Fibroblast of lung (primary cell): Measurements from ENCODE around the gene TGDS. TPM values are rescaled to one million over a fixed set of nuclear protein-coding genes. Genes with fewer than 3 reads are reported as not detected.
"Not testable (repeated sequence)": the region's sequence is repeated elsewhere in the genome, so short reads cannot be mapped to it uniquely, and the experiment has no call there.

ENCODE experiments used
- DNase-seq, 2 donors: peaks; one replicate each; pipeline versions ENCODE4 v3.0.0 to v3.0.0-alpha.2; 2010; ENCODE audit warnings: low read depth in 2 of 2
- H2AFZ ChIP-seq: 2 replicates; pipeline ENCODE4 v1.5.1; 2012; ENCODE audit warnings: low read length, control low read depth, inconsistent platforms
- H3K27ac ChIP-seq: 2 replicates; pipeline ENCODE4 v1.5.1; 2011; ENCODE audit warnings: low read length, control low read depth; ENCODE audit not compliant: insufficient read depth
- H3K27me3 ChIP-seq: 2 replicates; pipeline ENCODE4 v1.5.1; 2011; ENCODE audit warnings: mild to moderate bottlenecking, low read length; ENCODE audit not compliant: control insufficient read depth, insufficient read depth
- H3K36me3 ChIP-seq: 2 replicates; pipeline ENCODE4 v1.5.1; 2011; ENCODE audit warnings: low read length; ENCODE audit not compliant: control insufficient read depth, insufficient read depth
- H3K4me1 ChIP-seq: 2 replicates; pipeline ENCODE4 v1.5.1; 2011; ENCODE audit warnings: low read length; ENCODE audit not compliant: control insufficient read depth, insufficient read depth; ENCODE audit errors: extremely low read depth
- H3K4me2 ChIP-seq: 2 replicates; pipeline ENCODE4 v1.5.1; 2011; ENCODE audit warnings: low read length, control low read depth; ENCODE audit not compliant: insufficient read depth; ENCODE audit errors: extremely low read depth
- H3K4me3 ChIP-seq, 4 experiments: fragments of 200-600 bp in 1 of 4; sonication (generic) in 1 of 4; replicated peaks in 1 of 4; 2 replicates each; pipeline ENCODE4 v1.5.1; 2011 to 2016; ENCODE audit warnings: low read length in 4 of 4, low read depth in 3 of 4, mild to moderate bottlenecking in 3 of 4, control low read depth in 2 of 4, inconsistent platforms in 1 of 4, mixed read lengths in 1 of 4; ENCODE audit not compliant: insufficient read depth in 1 of 4; ENCODE audit errors: control extremely low read depth in 1 of 4
- H3K79me2 ChIP-seq: 2 replicates; pipeline ENCODE4 v1.5.1; 2012; ENCODE audit warnings: mild to moderate bottlenecking, low read length, inconsistent platforms; ENCODE audit not compliant: control insufficient read depth, insufficient read depth
- H3K9ac ChIP-seq: 2 replicates; pipeline ENCODE4 v1.5.1; 2011; ENCODE audit warnings: mild to moderate bottlenecking, low read length, control low read depth; ENCODE audit not compliant: insufficient read depth
- H3K9me3 ChIP-seq: 2 replicates; pipeline ENCODE4 v1.5.1; 2012; ENCODE audit warnings: low read depth, low read length; ENCODE audit not compliant: control insufficient read depth, insufficient read depth
- H4K20me1 ChIP-seq: 2 replicates; pipeline ENCODE4 v1.5.1; 2011; ENCODE audit warnings: low read length; ENCODE audit not compliant: control insufficient read depth, insufficient read depth; ENCODE audit errors: extremely low read depth
- EZH2 ChIP-seq: IDR thresholded peaks from 2 replicates; pipeline ENCODE4 v1.5.1; 2012; ENCODE audit warnings: low read length, control low read depth, mild to moderate bottlenecking; ENCODE audit errors: missing control alignments
- polyA minus RNA-seq: library from RNA; depleted of rRNA, polyadenylated mRNA; stranded (reverse); fragments of >200 nt; gene quantifications from 2 replicates; pipeline ENCODE4 v1.2.3, GENCODE V29; 2011; ENCODE audit warnings: low replicate concordance
- polyA plus RNA-seq, 2 donors: library from polyadenylated mRNA; depleted of rRNA in 1 of 2; stranded (reverse) in 1 of 2; unstranded in 1 of 2; fragments of >200 nt; gene quantifications; 2 replicates each; pipeline ENCODE4 v1.2.1, GENCODE V29; 2011 to 2012; ENCODE audit warnings: missing spikeins in 1 of 2
- total RNA-seq: library from RNA; depleted of rRNA; stranded (reverse); fragments of >200 nt; gene quantifications from 2 replicates; pipeline ENCODE4 v1.2.1, GENCODE V29; 2014
- TF ChIP-seq, protein P1 (sequence below), 2 donors: IDR thresholded peaks in 1 of 2; conservative IDR thresholded peaks in 1 of 2; 1 replicate in 1 of 2; 2 replicates in 1 of 2; pipeline ENCODE4 v1.5.1; 2011 to 2012; ENCODE audit warnings: low read length in 2 of 2, control low read depth in 1 of 2, inconsistent platforms in 1 of 2, low read depth in 1 of 2, mild to moderate bottlenecking in 1 of 2

Gene TGDS, protein sequence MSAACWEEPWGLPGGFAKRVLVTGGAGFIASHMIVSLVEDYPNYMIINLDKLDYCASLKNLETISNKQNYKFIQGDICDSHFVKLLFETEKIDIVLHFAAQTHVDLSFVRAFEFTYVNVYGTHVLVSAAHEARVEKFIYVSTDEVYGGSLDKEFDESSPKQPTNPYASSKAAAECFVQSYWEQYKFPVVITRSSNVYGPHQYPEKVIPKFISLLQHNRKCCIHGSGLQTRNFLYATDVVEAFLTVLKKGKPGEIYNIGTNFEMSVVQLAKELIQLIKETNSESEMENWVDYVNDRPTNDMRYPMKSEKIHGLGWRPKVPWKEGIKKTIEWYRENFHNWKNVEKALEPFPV
- total RNA-seq (10.3 and 13.4 TPM in 2 replicates), polyA plus RNA-seq (14.4 and 15.2 TPM in 2 replicates), polyA minus RNA-seq (1.8 TPM in 1 of 2 replicates, not detected in the other)
- polyA plus RNA-seq (2012), result 7.0 and 7.2 TPM in 2 replicates

- H3K36me3 ChIP-seq, result no peaks in the 10 kb centered on the region
These were observed at the start of gene TGDS for GRCh38 chr13:94595950-94596574. TSS of gene TGDS (minus strand) at chr13:94596152. CDS start at chr13:94596136, 16 bp downstream.

GRCh38 chr13:94641409-94641941 is 45.5 kb upstream of the TGDS start:
- DNase-seq, result peak; percentile 76 to 89
- H3K27ac ChIP-seq, result peak overlapping the region; percentile 63
- no peaks in the 10 kb centered on the region for H3K79me2 ChIP-seq
- H4K20me1 ChIP-seq, result no peaks in the 10 kb centered on the region
- TF ChIP-seq EZH2, result no peak
- TF ChIP-seq, protein P1, sequence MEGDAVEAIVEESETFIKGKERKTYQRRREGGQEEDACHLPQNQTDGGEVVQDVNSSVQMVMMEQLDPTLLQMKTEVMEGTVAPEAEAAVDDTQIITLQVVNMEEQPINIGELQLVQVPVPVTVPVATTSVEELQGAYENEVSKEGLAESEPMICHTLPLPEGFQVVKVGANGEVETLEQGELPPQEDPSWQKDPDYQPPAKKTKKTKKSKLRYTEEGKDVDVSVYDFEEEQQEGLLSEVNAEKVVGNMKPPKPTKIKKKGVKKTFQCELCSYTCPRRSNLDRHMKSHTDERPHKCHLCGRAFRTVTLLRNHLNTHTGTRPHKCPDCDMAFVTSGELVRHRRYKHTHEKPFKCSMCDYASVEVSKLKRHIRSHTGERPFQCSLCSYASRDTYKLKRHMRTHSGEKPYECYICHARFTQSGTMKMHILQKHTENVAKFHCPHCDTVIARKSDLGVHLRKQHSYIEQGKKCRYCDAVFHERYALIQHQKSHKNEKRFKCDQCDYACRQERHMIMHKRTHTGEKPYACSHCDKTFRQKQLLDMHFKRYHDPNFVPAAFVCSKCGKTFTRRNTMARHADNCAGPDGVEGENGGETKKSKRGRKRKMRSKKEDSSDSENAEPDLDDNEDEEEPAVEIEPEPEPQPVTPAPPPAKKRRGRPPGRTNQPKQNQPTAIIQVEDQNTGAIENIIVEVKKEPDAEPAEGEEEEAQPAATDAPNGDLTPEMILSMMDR (conservative IDR thresholded peaks at IDR 0.05 in 1 of 2, IDR thresholded peaks at IDR 0.05 in 1 of 2; ENCODE audit: low read depth in 1 of 2, low read length in 2 of 2), result no peak
- peak overlapping the region in 1 of 4 experiments; percentile 36 for H3K4me3 ChIP-seq
- no peaks in the 10 kb centered on the region for H3K36me3 ChIP-seq
- no peaks in the 10 kb centered on the region for H3K27me3 ChIP-seq
- no peak overlapping the region for H3K9ac ChIP-seq
- H3K4me2 ChIP-seq, result peak overlapping the region; percentile 75
- H3K4me1 ChIP-seq, result peaks cover 6% of the 10 kb centered on the region
- no peaks in the 10 kb centered on the region for H3K9me3 ChIP-seq
- peak overlapping the region; percentile 25 for H2AFZ ChIP-seq

More at GRCh38 chr13:94595950-94596574, at the start of gene TGDS:
- Histone ChIP-seq H3K79me2 (peaks cover 15% of the 10 kb centered on the region), H3K27me3 (no peaks in the 10 kb centered on the region), H2AFZ (peak within 1 kb of the TSS; percentile 95), H3K4me3 (peak within 1 kb of the TSS; percentile 78 to 99 (median 82)), H3K4me2 (peak within 1 kb of the TSS; percentile 96), H3K4me1 (peaks cover 7% of the 10 kb centered on the region), H3K9me3 (no peaks in the 10 kb centered on the region), H4K20me1 (no peaks in the 10 kb centered on the region), H3K9ac (peak within 1 kb of the TSS; percentile 74), H3K27ac (peak within 1 kb of the TSS; percentile 62)
- no peak for TF ChIP-seq EZH2
- TF ChIP-seq, protein P1 (conservative IDR thresholded peaks at IDR 0.05 in 1 of 2, IDR thresholded peaks at IDR 0.05 in 1 of 2; ENCODE audit: low read depth in 1 of 2, low read length in 2 of 2), result no peak
- peak; percentile 93 to 97 for DNase-seq

DNA sequence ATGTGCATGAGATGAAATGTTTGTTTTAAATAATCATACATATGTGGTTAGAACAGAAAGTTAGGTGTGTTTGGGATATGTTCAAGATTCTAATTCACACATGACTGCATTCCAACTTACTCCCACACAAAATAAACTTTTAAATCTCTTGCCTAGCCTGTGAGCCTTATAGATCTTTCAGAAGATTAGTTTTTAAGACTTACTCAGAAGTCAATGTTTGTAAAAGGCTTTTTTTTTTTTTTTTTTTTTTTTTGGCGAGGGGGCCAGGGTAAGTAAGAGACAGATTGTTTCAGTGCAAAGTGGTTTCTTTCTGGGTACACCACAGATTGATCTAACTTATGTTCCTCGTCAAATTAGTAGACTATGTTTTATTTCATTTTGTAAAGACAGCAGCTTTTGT is 44.8 kb upstream of the TGDS start:
- Histone ChIP-seq H3K9ac (no peak overlapping the region), H3K4me2 (no peak overlapping the region), H3K79me2 (no peaks in the 10 kb centered on the region), H3K27ac (no peak overlapping the region), H3K4me3 (no peak overlapping the region), H4K20me1 (no peaks in the 10 kb centered on the region), H3K27me3 (no peaks in the 10 kb centered on the region), H3K36me3 (no peaks in the 10 kb centered on the region), H3K4me1 (peaks cover 6% of the 10 kb centered on the region), H2AFZ (no peak overlapping the region), H3K9me3 (no peaks in the 10 kb centered on the region)
- peak in 1 of 2 donors; percentile 71 for DNase-seq
- TF ChIP-seq EZH2, result no peak
- TF ChIP-seq, protein P1 (conservative IDR thresholded peaks at IDR 0.05 in 1 of 2, IDR thresholded peaks at IDR 0.05 in 1 of 2; ENCODE audit: low read depth in 1 of 2, low read length in 2 of 2), result no peak

GRCh38 chr13:94637677-94638076 is 41.7 kb upstream of the TGDS start:
- not testable (repeated sequence) for H3K79me2 ChIP-seq, H3K4me1 ChIP-seq, H3K9ac ChIP-seq, H3K9me3 ChIP-seq, H3K27ac ChIP-seq, H3K4me3 ChIP-seq, DNase-seq, H3K36me3 ChIP-seq, H2AFZ ChIP-seq, H4K20me1 ChIP-seq, H3K4me2 ChIP-seq, H3K27me3 ChIP-seq
